RWPE1 (cell line): Measurements from ENCODE around the gene PDS5B.
"Not testable (repeated sequence)": the region's sequence is repeated elsewhere in the genome, so short reads cannot be mapped to it uniquely, and the experiment has no call there.

Experiments used
- CTCF ChIA-PET: fragments of 350-600 bp; sonication (Branson Sonifier 250); formaldehyde crosslinking; extraction: SDS; loops from one replicate; lab custom pipeline; 2021; lab: Yijun Ruan, JAX
- POLR2A ChIA-PET: fragments of 400-600 bp; formaldehyde crosslinking; extraction: SDS; loops from one replicate; lab custom pipeline; 2020; ENCODE audit warnings: antibody characterized with exemption; ENCODE audit not compliant: low non-redundant PET; lab: Yijun Ruan, JAX
- DNase-seq: peaks from one replicate; pipeline ENCODE4 v3.0.0; 2012; ENCODE audit warnings: low spot score
- H3K27ac ChIP-seq: fragments of 450-650 bp; 2 replicates; pipeline ENCODE4 v1.5.1; 2017
- TF ChIP-seq, protein P1 (sequence below): fragments of 450-650 bp; conservative IDR thresholded peaks from 2 replicates; pipeline ENCODE4 v1.5.1; 2017; ENCODE audit warnings: low read depth, mild to moderate bottlenecking

The PDS5B gene

DNA sequence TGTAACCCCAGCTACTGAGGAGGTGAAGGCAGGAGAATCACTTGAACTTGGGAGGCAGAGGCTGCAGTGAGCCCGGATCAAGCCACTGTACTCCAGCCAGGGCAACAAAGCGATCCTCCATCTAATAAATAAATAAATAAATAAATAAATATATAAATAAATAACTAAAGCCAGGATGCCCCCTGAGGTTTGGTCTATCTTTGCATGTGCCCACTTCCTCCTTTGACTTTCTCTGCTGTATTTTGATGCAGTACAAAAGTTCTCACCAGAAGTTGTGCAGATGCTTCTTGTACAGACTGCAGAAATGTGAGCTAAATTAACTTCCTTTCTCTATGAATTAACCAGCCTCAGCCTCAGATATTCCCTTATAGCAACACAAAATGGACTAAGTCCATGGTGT, 41.2 kb upstream of the PDS5B start:
- no peak overlapping the region for H3K27ac ChIP-seq
- no peak for DNase-seq
- CTCF ChIA-PET, result no interaction called here
- POLR2A ChIA-PET, result no interaction called here
- TF ChIP-seq, protein P1, sequence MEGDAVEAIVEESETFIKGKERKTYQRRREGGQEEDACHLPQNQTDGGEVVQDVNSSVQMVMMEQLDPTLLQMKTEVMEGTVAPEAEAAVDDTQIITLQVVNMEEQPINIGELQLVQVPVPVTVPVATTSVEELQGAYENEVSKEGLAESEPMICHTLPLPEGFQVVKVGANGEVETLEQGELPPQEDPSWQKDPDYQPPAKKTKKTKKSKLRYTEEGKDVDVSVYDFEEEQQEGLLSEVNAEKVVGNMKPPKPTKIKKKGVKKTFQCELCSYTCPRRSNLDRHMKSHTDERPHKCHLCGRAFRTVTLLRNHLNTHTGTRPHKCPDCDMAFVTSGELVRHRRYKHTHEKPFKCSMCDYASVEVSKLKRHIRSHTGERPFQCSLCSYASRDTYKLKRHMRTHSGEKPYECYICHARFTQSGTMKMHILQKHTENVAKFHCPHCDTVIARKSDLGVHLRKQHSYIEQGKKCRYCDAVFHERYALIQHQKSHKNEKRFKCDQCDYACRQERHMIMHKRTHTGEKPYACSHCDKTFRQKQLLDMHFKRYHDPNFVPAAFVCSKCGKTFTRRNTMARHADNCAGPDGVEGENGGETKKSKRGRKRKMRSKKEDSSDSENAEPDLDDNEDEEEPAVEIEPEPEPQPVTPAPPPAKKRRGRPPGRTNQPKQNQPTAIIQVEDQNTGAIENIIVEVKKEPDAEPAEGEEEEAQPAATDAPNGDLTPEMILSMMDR, result no peak

DNA sequence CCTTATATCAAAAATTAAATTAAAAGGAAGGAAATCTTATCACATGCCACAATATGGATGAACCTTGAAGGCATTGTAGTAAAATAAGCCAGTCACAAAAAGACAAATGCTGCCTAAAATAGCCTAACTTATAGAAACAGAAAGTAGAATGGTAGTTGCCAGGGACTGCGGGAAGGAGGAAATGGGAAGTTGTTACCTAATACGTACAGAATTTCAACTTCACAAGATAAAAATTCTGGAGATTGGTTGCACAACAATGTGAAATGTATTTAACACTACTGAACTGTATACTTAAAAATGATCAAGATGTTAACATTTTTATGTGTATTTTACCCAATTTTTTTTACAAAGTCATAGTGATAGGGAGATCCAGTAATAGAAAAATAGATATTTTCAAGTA, 37.4 kb upstream of the PDS5B start:
- CTCF ChIA-PET, result interaction anchor here (1.0 kb wide), 1 partner anchor 10 kb away, joined by 3 read pairs; the partner anchor contains the start of gene N4BP2L2
- TF ChIP-seq, protein P1, result no peak
- DNase-seq, result no peak
- no peak overlapping the region for H3K27ac ChIP-seq
- POLR2A ChIA-PET, result no interaction called here

DNA sequence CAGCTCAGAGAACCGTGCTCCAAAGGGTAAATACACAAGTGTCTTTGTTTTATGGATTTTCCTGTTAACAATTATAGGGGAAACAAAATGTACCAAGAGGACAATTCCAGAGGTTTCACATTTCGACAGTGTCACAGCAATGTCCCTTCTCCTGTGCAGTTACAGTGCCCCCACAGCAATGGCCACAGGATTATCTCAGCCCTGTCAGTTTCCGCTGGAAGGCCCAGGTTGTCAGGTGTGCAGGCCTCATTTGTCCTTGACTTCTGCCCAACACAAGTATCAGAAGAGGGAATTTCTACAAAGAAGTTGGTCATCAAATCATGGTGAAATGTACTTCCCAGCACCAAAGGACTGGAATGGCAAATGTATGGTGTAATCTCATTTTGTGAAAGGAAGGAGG, 36.5 kb upstream of the PDS5B start:
- POLR2A ChIA-PET, result no interaction called here
- TF ChIP-seq, protein P1, result no peak
- DNase-seq, result no peak
- CTCF ChIA-PET, result interaction anchor here (1.0 kb wide), 1 partner anchor 11 kb away, joined by 3 read pairs; the partner anchor contains the start of gene N4BP2L2
- H3K27ac ChIP-seq, result no peak overlapping the region

DNA sequence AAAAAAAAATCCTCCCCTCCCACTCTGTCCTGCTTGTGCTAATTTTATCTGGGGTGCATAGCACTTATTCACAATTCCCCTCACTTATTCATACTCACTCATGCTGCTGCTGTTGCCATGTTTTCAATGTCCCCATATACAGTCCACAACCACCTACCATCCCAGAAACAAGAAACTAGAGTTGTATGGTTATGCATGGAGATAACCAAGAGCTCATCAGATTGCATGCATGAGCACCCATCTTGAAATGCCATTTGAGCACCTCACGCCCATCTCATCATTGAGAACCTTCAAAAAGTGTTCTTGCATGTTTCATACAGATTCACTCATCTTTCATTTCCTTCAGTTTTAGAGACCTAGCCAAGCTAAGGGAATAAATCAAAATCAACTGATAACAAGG, 32.5 kb upstream of the PDS5B start:
- CTCF ChIA-PET, result interaction anchor here (1.6 kb wide), 1 partner anchor 28 kb away, joined by 7 read pairs; no protein-coding TSS in a partner anchor
- DNase-seq, result no peak

DNA sequence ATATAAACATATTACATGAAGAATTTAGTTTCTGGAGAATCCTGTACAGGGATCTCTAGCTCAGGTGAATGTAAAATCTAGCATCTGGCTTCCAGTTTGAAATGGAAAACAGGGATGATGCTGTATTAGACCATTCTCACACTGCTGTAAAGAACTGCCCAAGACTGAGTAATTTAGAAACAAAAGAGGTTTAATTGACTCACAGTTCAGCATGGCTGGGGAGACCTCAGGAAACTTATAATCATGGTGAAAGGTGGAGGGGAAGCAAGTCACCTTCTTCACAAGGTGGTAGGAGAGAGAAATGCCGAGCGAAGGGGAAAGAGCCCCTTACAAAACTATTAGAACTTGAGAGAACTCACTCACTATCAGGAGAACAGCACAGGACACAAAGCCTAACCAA, 30.6 kb upstream of the PDS5B start:
- no peak for DNase-seq
- TF ChIP-seq, protein P1, result no peak
- no peak overlapping the region for H3K27ac ChIP-seq
- ChIA-PET CTCF (interaction anchor here (0.6 kb wide), 1 partner anchor 114 kb away, joined by 3 read pairs; no protein-coding TSS in a partner anchor), POLR2A (no interaction called here)

More for the DNA sequence above, 32.5 kb upstream of the PDS5B start:
- H3K27ac ChIP-seq, result no peak overlapping the region
- TF ChIP-seq, protein P1, result no peak
- POLR2A ChIA-PET, result no interaction called here

DNA sequence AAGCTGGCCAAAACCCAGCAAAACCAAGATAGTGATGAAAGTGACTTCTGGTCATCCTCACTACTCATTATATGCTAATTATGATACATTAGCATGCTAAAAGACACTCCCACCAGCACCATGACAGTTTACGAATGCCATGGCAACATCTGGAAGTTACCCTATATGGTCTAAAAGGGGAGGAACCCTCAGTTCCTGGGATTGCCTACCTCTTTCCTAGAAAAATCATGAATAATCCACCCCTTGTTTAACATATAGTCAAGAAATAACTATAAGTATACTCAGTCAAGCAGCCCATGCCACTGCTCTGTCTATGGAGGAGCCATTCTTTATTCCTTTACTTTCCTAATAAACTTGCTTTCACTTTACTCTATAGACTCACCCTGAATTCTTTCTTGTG, 25.4 kb upstream of the PDS5B start:
- CTCF ChIA-PET, DNase-seq, H3K27ac ChIP-seq, POLR2A ChIA-PET: not testable (repeated sequence)

DNA sequence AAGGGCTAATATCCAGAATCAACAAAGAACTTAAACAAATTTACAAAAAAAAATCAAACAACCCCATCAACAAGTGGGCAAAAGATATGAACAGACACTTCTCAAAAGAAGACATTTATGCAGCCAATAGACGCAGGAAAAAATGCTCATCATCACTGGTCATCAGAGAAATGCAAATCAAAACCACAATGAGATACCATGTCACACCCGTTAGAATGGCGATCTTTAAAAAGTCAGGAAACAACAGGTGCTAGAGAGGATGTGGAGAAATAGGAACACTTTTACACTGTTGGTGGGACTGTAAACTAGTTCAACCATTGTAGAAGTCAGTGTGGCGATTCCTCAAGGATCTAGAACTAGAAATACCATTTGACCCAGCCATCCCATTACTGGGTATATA, 10.6 kb upstream of the PDS5B start:
- CTCF ChIA-PET, H3K27ac ChIP-seq, POLR2A ChIA-PET, DNase-seq: not testable (repeated sequence)

DNA sequence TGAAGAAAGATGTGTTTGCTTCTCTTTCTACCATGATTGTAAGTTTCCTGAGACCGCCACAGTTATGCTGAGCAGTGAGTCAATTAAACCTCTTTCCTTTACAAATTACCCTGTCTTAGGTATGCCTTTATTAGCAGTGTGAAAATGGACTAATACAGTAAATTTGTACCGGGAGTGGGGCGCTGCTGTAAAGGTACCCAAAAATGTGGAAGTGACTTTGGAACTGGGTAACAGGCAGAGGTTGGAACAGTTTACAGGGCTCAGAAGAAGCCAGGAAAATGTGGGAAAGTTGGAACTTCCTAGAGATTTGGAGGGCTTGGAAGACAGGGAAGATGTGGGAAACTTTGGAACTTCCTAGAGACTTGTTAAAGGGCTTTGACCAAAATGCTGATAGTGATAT, 9.2 kb upstream of the PDS5B start:
- TF ChIP-seq, protein P1, result no peak
- ChIA-PET POLR2A (no interaction called here), CTCF (no interaction called here)
- H3K27ac ChIP-seq, result no peak overlapping the region
- DNase-seq, result no peak
